SK-N-MC (cell line): ENCODE data around the gene MGMT.

Source experiments
- EZH2 ChIP-seq: fragments of 200-600 bp; sonication (generic); IDR thresholded peaks from one replicate; pipeline ENCODE4 v1.6.1; 2017; ENCODE audit warnings: antibody characterized with exemption
- FOXP2 ChIP-seq: optimal IDR thresholded peaks from 2 replicates; pipeline ENCODE3; 2011; ENCODE audit warnings: mild to moderate bottlenecking, moderate library complexity; ENCODE audit not compliant: insufficient read depth; ENCODE audit errors: extremely low read length, control extremely low read depth
- POLR2AphosphoS5 ChIP-seq: IDR thresholded peaks from 2 replicates; pipeline ENCODE4 v1.6.1; 2012; ENCODE audit warnings: mild to moderate bottlenecking, low read depth, low read length, borderline replicate concordance

GRCh38 chr10:129787557-129787956 is 320.5 kb downstream of the MGMT start:
- TF ChIP-seq EZH2 (no peak), POLR2AphosphoS5 (no peak), FOXP2 (no peak)
